GM12875 (cell line): ENCODE data around the gene DEAF1.

Experiments used
- H3K4me3 ChIP-seq: one replicate; pipeline ENCODE4 v1.5.1; 2011; ENCODE audit warnings: low read depth, low read length, control low read depth
- TF ChIP-seq, protein P1 (sequence below): IDR thresholded peaks from 2 replicates; pipeline ENCODE4 v1.5.1; 2011; ENCODE audit warnings: low read depth, mild to moderate bottlenecking, control low read depth, inconsistent platforms, low read length, moderate library complexity, borderline replicate concordance; ENCODE audit not compliant: insufficient read depth

DEAF1 gene

GRCh38 chr11:595400-595799 is 99.6 kb downstream of the DEAF1 start:
- no peak overlapping the region for H3K4me3 ChIP-seq
- TF ChIP-seq, protein P1, sequence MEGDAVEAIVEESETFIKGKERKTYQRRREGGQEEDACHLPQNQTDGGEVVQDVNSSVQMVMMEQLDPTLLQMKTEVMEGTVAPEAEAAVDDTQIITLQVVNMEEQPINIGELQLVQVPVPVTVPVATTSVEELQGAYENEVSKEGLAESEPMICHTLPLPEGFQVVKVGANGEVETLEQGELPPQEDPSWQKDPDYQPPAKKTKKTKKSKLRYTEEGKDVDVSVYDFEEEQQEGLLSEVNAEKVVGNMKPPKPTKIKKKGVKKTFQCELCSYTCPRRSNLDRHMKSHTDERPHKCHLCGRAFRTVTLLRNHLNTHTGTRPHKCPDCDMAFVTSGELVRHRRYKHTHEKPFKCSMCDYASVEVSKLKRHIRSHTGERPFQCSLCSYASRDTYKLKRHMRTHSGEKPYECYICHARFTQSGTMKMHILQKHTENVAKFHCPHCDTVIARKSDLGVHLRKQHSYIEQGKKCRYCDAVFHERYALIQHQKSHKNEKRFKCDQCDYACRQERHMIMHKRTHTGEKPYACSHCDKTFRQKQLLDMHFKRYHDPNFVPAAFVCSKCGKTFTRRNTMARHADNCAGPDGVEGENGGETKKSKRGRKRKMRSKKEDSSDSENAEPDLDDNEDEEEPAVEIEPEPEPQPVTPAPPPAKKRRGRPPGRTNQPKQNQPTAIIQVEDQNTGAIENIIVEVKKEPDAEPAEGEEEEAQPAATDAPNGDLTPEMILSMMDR: no peak
